ENCODE measurements around the gene SLC17A3.

DNA sequence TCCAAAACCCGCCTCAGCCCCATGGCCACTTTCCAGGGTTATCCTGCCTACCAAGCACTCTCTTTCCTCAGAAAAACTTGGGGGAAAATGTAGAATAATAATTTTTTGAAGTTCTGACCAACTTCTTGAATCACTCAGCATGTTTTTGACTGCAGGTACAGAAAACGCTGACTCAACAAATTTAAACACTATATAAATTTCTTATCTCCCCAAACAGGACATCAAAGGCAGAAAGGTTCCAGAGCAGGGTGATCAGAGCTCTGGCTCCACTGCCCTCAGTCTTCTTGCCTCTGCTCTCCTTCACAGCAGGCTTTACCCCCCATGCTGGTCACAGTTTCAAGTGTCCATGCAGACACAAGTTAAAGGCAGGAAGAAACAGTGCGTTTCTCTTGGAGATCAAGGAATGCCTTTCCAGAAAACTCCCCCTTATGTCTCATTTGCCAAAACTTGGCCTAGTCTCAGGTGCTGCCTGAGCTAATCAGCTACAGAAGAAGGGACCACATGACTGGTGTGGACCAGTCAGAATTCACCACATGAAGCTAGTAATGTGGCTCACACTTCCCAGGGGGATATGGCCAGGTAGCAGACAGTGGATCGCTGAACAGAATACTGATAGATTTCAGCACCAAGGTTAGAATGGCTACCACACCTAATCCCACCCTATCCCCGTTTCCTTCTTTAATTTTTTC is 24.4 kb upstream of the SLC17A3 start:
- no peak for TF ChIP-seq EZH2 (optimal IDR thresholded peaks at IDR 0.05; ENCODE audit: low read depth, low read length)
- TF ChIP-seq, protein P1, sequence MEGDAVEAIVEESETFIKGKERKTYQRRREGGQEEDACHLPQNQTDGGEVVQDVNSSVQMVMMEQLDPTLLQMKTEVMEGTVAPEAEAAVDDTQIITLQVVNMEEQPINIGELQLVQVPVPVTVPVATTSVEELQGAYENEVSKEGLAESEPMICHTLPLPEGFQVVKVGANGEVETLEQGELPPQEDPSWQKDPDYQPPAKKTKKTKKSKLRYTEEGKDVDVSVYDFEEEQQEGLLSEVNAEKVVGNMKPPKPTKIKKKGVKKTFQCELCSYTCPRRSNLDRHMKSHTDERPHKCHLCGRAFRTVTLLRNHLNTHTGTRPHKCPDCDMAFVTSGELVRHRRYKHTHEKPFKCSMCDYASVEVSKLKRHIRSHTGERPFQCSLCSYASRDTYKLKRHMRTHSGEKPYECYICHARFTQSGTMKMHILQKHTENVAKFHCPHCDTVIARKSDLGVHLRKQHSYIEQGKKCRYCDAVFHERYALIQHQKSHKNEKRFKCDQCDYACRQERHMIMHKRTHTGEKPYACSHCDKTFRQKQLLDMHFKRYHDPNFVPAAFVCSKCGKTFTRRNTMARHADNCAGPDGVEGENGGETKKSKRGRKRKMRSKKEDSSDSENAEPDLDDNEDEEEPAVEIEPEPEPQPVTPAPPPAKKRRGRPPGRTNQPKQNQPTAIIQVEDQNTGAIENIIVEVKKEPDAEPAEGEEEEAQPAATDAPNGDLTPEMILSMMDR (IDR thresholded peaks at IDR 0.05; ENCODE audit: low read length): no peak

All from MM.1S (cell line).